ENCODE results near the gene ZNF628.
"Not testable (repeated sequence)": the region's sequence is repeated elsewhere in the genome, so short reads cannot be mapped to it uniquely, and the experiment has no call there.

The ZNF628 gene

GRCh38 chr19:55476100-55476775 is at the start of gene ZNF628:
TSS of gene ZNF628 (plus strand) at chr19:55476617. CDS start at chr19:55479911, 3,294 bp downstream.
- DNase-seq = peak; percentile 96

- no peak for DNase-seq
These were observed 45.2 kb upstream of the ZNF628 start for GRCh38 chr19:55431183-55431582.

GRCh38 chr19:55432241-55432959 is 44.0 kb upstream of the ZNF628 start:
- DNase-seq = no peak

GRCh38 chr19:55433292-55433691 is 43.1 kb upstream of the ZNF628 start:
- DNase-seq = no peak

- DNase-seq = no peak
These were observed 42.0 kb upstream of the ZNF628 start for GRCh38 chr19:55434356-55434919.

- DNase-seq = no peak
These were observed 41.4 kb upstream of the ZNF628 start for GRCh38 chr19:55435020-55435419.

- no peak for DNase-seq
These were observed 39.6 kb upstream of the ZNF628 start for GRCh38 chr19:55436847-55437246.

GRCh38 chr19:55437410-55437809 is 39.0 kb upstream of the ZNF628 start:
- DNase-seq = no peak

- no peak for DNase-seq
These were observed 37.4 kb upstream of the ZNF628 start for GRCh38 chr19:55439052-55439451.

GRCh38 chr19:55440411-55441105 is 35.9 kb upstream of the ZNF628 start:
- no peak for DNase-seq

- DNase-seq = no peak
These were observed 35.1 kb upstream of the ZNF628 start for GRCh38 chr19:55441319-55441691.

- peak; percentile 53 for DNase-seq
These were observed 34.6 kb upstream of the ZNF628 start for GRCh38 chr19:55441692-55442321.

- peak; percentile 59 for DNase-seq
These were observed 34.0 kb upstream of the ZNF628 start for GRCh38 chr19:55442372-55442961.

- peak; percentile 35 for DNase-seq
These were observed 33.2 kb upstream of the ZNF628 start, which contains the start of gene SHISA7 for GRCh38 chr19:55443045-55443823. TSS of gene SHISA7 (minus strand) at chr19:55443300. CDS start at chr19:55442863, 437 bp downstream.

GRCh38 chr19:55443824-55444480 is 32.5 kb upstream of the ZNF628 start:
- DNase-seq = no peak

GRCh38 chr19:55444646-55445045 is 31.8 kb upstream of the ZNF628 start:
- DNase-seq = no peak

GRCh38 chr19:55446060-55446459 is 30.4 kb upstream of the ZNF628 start:
- DNase-seq = peak; percentile 38

- peak; percentile 42 for DNase-seq
These were observed 28.8 kb upstream of the ZNF628 start for GRCh38 chr19:55447421-55448174.

GRCh38 chr19:55448175-55448490 is 28.3 kb upstream of the ZNF628 start:
- not testable (repeated sequence) for DNase-seq

GRCh38 chr19:55449469-55449868 is 26.9 kb upstream of the ZNF628 start:
- DNase-seq = no peak

All from NCI-H1105 treated with DMSO at 0.1 percent for 48 hours (cell line).